CD4-positive, alpha-beta T cell (primary cell): ENCODE results near the gene ALDH1A1. TPM values are rescaled to one million over a fixed set of nuclear protein-coding genes. Genes with fewer than 3 reads are reported as not detected.

Experiments used
- ATAC-seq: fragments of 200-7000 bp; cut with Tn5 transposase; one replicate; pipeline ENCODE4 v1.10.0; 2022; ENCODE audit warnings: mild to moderate bottlenecking; ENCODE audit not compliant: poor library complexity
- CTCF ChIA-PET: fragments of 350-600 bp; sonication (Branson Sonifier 250); formaldehyde crosslinking; loops from one replicate; lab custom pipeline; 2021; ENCODE audit warnings: antibody characterized with exemption, inconsistent platforms; lab: Charles Lee
- POLR2A ChIA-PET: fragments of 350-600 bp; sonication (Branson Sonifier 250); formaldehyde crosslinking; loops from one replicate; lab custom pipeline; 2021; ENCODE audit warnings: antibody characterized with exemption, inconsistent platforms; lab: Charles Lee
- DNase-seq, 14 experiments: peaks; one replicate each; pipeline ENCODE4 v3.0.0-alpha.2; 2013 to 2020; ENCODE audit warnings: mixed read lengths in 2 of 14
- H3K27ac ChIP-seq, 2 donors: one replicate each; pipeline versions ENCODE4 v1.5.1 to v1.7.0; 2013; ENCODE audit warnings: low read length in 2 of 2, low read depth in 1 of 2, mild to moderate bottlenecking in 1 of 2
- H3K27me3 ChIP-seq, 2 experiments: 1 replicate in 1 of 2; 2 replicates in 1 of 2; pipeline versions ENCODE4 v1.6.1 to v1.7.0; 2013; ENCODE audit warnings: low read length in 2 of 2, control low read depth in 1 of 2, mild to moderate bottlenecking in 1 of 2, moderate library complexity in 1 of 2; ENCODE audit not compliant: insufficient read depth in 2 of 2, control insufficient read depth in 1 of 2
- H3K36me3 ChIP-seq: one replicate; pipeline ENCODE4 v1.6.1; 2013; ENCODE audit warnings: low read length, control low read depth; ENCODE audit not compliant: insufficient read depth
- H3K4me1 ChIP-seq: one replicate; pipeline ENCODE4 v1.6.1; 2013; ENCODE audit warnings: low read length, control low read depth; ENCODE audit not compliant: insufficient read depth
- H3K4me3 ChIP-seq: one replicate; pipeline ENCODE4 v1.5.1; 2013; ENCODE audit warnings: mild to moderate bottlenecking, low read length, moderate library complexity
- H3K9me3 ChIP-seq, 2 experiments: 1 replicate in 1 of 2; 2 replicates in 1 of 2; pipeline versions ENCODE4 v1.6.1 to v1.7.0; 2013; ENCODE audit warnings: low read length in 2 of 2, mild to moderate bottlenecking in 2 of 2, control low read depth in 1 of 2, moderate library complexity in 1 of 2; ENCODE audit not compliant: control insufficient read depth in 1 of 2, insufficient read depth in 1 of 2
- H3K27ac Mint-ChIP-seq: one replicate; pipeline ENCODE4 v1.8.0; 2020; ENCODE audit warnings: mixed read lengths
- H3K27me3 Mint-ChIP-seq: one replicate; pipeline ENCODE4 v1.8.0; 2021; ENCODE audit warnings: mixed read lengths
- H3K36me3 Mint-ChIP-seq: one replicate; pipeline ENCODE4 v1.8.0; 2021; ENCODE audit warnings: low read depth, mixed read lengths
- H3K4me1 Mint-ChIP-seq: one replicate; pipeline ENCODE4 v1.8.0; 2021; ENCODE audit warnings: low read depth, mixed read lengths
- H3K4me3 Mint-ChIP-seq: one replicate; pipeline ENCODE4 v1.8.0; 2020; ENCODE audit warnings: mild to moderate bottlenecking, mixed read lengths
- H3K9me3 Mint-ChIP-seq: one replicate; pipeline ENCODE4 v1.8.0; 2020; ENCODE audit warnings: mixed read lengths
- intact Hi-C, 2 experiments: fragments of 100-400 bp; cut with DNase I in 1 of 2; cut with micrococcal nuclease in 1 of 2; formaldehyde crosslinking; loops; one replicate each; pipeline versions ENCODE4 v1.15.1 to v1.9.0; 2023 to 2025; cut with DNase I, micrococcal nuclease
- total RNA-seq, 174 experiments: library from RNA in 2 of 174; stranded (reverse) in 2 of 174; gene quantifications; one replicate each; pipeline ENCODE4 v1.2.3 and lab custom pipeline; 2021 to 2026
- TF ChIP-seq, protein P1 (sequence below): fragments of 200-600 bp; IDR thresholded peaks from one replicate; pipeline ENCODE4 v1.8.0; 2022; ENCODE audit warnings: antibody characterized with exemption, mild to moderate bottlenecking

Gene ALDH1A1
- total RNA-seq, 2 experiments from 2014 or later = 0.39 TPM; not detected in 1

DNA sequence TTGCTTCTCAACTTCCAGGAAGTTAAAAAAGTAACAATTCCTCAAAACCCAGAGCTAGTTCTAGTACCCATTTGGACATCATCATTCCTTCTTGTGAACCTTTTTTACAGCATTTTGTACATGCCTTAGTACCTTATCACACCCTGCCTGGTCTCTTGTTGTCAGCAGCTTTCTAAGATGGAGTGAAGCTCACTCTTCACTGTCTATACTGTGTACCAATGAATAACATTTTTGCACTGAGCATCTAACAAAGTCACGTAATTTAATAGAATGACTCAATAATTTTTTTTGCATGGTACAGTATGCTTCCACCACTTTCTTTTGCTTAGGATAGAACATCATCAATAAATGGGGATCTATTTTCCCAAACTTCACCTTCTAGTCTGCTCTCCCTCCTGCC lies 29.8 kb downstream of the ALDH1A1 start:
- no peak for ATAC-seq
- no peaks in the 10 kb centered on the region for H3K9me3 ChIP-seq
- H3K36me3 ChIP-seq = no peaks in the 10 kb centered on the region
- no peaks in the 10 kb centered on the region for H3K4me1 ChIP-seq
- Mint-ChIP-seq H3K27ac (no peak overlapping the region), H3K4me3 (no peak overlapping the region), H3K9me3 (no peaks in the 10 kb centered on the region), H3K36me3 (no peaks in the 10 kb centered on the region), H3K4me1 (no peaks in the 10 kb centered on the region), H3K27me3 (no peaks in the 10 kb centered on the region)
- POLR2A ChIA-PET = no interaction called here
- TF ChIP-seq, protein P1, sequence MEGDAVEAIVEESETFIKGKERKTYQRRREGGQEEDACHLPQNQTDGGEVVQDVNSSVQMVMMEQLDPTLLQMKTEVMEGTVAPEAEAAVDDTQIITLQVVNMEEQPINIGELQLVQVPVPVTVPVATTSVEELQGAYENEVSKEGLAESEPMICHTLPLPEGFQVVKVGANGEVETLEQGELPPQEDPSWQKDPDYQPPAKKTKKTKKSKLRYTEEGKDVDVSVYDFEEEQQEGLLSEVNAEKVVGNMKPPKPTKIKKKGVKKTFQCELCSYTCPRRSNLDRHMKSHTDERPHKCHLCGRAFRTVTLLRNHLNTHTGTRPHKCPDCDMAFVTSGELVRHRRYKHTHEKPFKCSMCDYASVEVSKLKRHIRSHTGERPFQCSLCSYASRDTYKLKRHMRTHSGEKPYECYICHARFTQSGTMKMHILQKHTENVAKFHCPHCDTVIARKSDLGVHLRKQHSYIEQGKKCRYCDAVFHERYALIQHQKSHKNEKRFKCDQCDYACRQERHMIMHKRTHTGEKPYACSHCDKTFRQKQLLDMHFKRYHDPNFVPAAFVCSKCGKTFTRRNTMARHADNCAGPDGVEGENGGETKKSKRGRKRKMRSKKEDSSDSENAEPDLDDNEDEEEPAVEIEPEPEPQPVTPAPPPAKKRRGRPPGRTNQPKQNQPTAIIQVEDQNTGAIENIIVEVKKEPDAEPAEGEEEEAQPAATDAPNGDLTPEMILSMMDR = no peak
- no peak for DNase-seq
- no peak overlapping the region for H3K27ac ChIP-seq
- no peak overlapping the region for H3K4me3 ChIP-seq
- intact Hi-C loops = no loop called here
- H3K27me3 ChIP-seq = peaks cover 0 to 3% of the 10 kb centered on the region in 2 experiments
- CTCF ChIA-PET = no interaction called here

DNA sequence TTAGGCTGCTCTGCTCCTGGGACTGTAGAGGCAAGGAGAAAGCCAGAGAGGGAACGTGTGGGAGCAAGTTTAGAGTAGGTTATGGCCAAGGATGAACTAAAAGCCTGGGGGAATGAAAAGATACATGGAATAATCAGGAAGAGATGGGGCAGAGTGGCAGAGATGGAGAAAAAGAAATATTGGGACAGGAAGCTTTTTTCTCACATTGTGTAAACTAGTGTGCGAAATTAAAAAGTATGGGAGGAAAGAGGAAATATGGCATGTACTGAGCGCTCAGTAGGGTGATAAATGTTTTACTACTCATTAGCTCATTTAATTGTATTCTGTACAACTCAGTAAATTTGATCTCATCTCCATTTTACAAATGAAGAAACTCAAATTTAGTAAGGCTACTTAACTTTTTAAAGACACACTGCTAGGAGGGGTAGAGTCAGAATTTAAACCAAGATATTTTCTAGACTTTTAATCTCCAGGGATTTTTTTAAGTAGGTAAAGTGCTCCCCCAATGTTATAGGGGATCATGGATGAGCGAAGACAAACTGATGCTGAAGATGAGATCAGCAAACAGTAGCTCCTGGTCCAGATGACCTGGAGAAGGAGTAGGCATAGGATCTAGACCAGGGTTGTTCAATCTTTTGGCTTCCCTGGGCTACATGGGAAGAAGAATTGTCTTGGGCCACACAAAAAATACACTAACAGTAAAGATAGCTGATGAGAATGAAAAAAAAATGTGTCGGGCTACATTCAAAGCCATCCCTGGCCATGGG lies 30.8 kb downstream of the ALDH1A1 start:
- intact Hi-C loops = no loop called here
- Histone ChIP-seq H3K36me3 (no peaks in the 10 kb centered on the region), H3K27ac (no peak overlapping the region), H3K4me3 (no peak overlapping the region), H3K27me3 (peaks cover 0 to 3% of the 10 kb centered on the region in 2 experiments), H3K9me3 (no peaks in the 10 kb centered on the region), H3K4me1 (no peaks in the 10 kb centered on the region)
- DNase-seq (no peak), ATAC-seq (no peak)
- Mint-ChIP-seq H3K27ac (no peak overlapping the region), H3K4me3 (no peak overlapping the region), H3K36me3 (no peaks in the 10 kb centered on the region), H3K9me3 (no peaks in the 10 kb centered on the region), H3K27me3 (no peaks in the 10 kb centered on the region), H3K4me1 (no peaks in the 10 kb centered on the region)
- TF ChIP-seq, protein P1 = no peak
- CTCF ChIA-PET = interaction anchor here (0.9 kb wide), 1 partner anchor 201 kb away, joined by 3 read pairs; no protein-coding TSS in a partner anchor
- POLR2A ChIA-PET = no interaction called here

DNA sequence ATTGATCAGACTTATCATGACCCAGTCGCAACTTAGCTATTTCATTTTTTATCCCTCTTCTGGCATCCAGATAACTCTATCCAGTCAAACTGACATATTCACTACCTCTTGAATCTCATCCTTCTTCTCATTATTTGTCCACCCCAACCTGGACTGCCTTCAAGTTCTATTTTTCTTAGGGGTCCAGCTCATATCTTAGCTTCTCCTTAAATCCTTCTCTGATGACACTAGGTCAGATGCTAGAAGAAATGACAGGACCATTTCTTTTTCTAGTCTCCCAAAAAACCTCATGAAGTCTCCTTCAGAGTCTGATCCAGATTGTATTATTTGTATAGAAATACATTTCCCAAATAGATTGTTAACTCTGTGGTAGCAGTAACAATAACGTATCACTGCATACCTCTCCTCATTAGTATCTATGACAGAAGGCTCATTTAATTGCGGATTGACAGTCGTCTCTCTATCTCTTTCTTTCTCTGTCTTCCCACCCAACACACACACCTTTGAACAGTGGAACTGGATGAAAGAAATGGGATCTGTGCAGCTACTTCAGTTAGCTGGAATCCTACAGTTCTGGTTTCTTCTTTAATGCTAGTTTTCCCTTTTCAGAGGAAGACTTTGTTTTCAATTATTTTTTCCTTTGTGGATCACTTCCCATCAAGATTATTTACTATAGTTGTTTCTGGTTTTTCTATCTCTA lies 33.5 kb downstream of the ALDH1A1 start:
- H3K4me3 Mint-ChIP-seq = no peak overlapping the region

More for the DNA sequence above, 33.5 kb downstream of the ALDH1A1 start:
- Mint-ChIP-seq H3K4me1 (no peaks in the 10 kb centered on the region), H3K27ac (no peak overlapping the region), H3K36me3 (no peaks in the 10 kb centered on the region), H3K27me3 (no peaks in the 10 kb centered on the region), H3K9me3 (no peaks in the 10 kb centered on the region)
- no peaks in the 10 kb centered on the region for H3K9me3 ChIP-seq
- no peaks in the 10 kb centered on the region for H3K36me3 ChIP-seq
- CTCF ChIA-PET = no interaction called here
- no peak for DNase-seq
- no peak overlapping the region for H3K27ac ChIP-seq
- intact Hi-C loops = no loop called here
- H3K27me3 ChIP-seq = peaks cover 0 to 3% of the 10 kb centered on the region in 2 experiments
- POLR2A ChIA-PET = no interaction called here
- no peak for ATAC-seq
- H3K4me3 ChIP-seq = no peak overlapping the region
- TF ChIP-seq, protein P1 = no peak
- H3K4me1 ChIP-seq = no peaks in the 10 kb centered on the region
